ENCODE data around the gene PMS1. TPM values are rescaled to one million over a fixed set of nuclear protein-coding genes. Genes with fewer than 3 reads are reported as not detected.
A peak's percentile ranks its signal among the peaks of the same experiment; 100 is the strongest.

Gene PMS1
- total and polyA plus RNA-seq, 11 donors, result 6.2 to 16.7 (median 9.0) TPM

DNA sequence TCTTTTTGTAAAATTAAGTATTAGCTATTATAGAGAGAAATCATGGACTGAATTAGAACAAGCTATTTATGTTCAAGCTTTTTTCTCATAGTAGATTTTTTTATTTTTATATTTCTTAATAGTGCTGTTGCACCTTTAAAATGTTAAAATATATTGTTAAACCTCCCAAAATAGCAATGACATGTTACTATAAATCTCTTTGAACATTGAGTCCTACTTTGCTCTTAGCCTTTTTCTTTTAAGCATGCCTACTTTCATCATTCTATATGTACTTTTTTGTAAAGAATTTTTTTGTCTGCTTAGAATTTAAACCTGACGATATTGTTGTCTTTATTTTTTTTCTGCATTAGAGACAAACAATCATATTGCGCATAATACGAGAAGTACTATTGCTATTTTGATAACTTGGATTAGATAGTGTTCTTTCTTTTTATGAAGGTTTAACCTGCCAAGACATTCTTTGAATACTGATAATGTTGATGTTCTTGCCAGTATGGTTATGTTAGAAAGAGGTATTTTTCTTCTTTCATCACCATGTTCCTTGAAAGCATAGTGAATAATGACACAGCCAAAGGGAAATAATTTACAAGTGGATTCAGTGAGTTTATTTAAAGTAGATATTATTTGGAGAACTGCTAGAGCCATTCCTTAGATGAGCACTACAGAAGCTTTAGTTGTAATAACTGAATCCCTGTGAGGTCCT, 40.6 kb downstream of the PMS1 start:
- ATAC-seq (no peak), DNase-seq (no peak)
- 87 to 90% (median 88%) methylated on average over 3 of the region's 3 CpGs for WGBS, 4 donors
- intact Hi-C loops (cut with DNase I), result no loop called here
- Histone ChIP-seq H3K27ac (no peak overlapping the region), H3K9me3 (no peaks in the 10 kb centered on the region), H3K27me3 (no peaks in the 10 kb centered on the region), H3K4me3 (no peak overlapping the region), H3K36me3 (peaks cover 0 to 12% (median 3%) of the 10 kb centered on the region in 9 donors), H3K4me1 (no peaks in the 10 kb centered on the region)
- TF ChIP-seq POLR2A (IDR thresholded peaks at IDR 0.05), result no peak
- TF ChIP-seq, protein P1, sequence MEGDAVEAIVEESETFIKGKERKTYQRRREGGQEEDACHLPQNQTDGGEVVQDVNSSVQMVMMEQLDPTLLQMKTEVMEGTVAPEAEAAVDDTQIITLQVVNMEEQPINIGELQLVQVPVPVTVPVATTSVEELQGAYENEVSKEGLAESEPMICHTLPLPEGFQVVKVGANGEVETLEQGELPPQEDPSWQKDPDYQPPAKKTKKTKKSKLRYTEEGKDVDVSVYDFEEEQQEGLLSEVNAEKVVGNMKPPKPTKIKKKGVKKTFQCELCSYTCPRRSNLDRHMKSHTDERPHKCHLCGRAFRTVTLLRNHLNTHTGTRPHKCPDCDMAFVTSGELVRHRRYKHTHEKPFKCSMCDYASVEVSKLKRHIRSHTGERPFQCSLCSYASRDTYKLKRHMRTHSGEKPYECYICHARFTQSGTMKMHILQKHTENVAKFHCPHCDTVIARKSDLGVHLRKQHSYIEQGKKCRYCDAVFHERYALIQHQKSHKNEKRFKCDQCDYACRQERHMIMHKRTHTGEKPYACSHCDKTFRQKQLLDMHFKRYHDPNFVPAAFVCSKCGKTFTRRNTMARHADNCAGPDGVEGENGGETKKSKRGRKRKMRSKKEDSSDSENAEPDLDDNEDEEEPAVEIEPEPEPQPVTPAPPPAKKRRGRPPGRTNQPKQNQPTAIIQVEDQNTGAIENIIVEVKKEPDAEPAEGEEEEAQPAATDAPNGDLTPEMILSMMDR (IDR thresholded peaks at IDR 0.05), result no peak

- DNase-seq (no peak), ATAC-seq (no peak)
- WGBS, 4 donors, result 92 to 99% (median 98%) methylated on average over 5 of the region's 5 CpGs
- no peak overlapping the region for H3K4me3 ChIP-seq
- intact Hi-C loops (cut with DNase I), result no loop called here
- no peaks in the 10 kb centered on the region for H3K4me1 ChIP-seq
- H3K27me3 ChIP-seq, result no peaks in the 10 kb centered on the region
- TF ChIP-seq POLR2A (IDR thresholded peaks at IDR 0.05), result no peak
- TF ChIP-seq, protein P1 (IDR thresholded peaks at IDR 0.05), result no peak
- H3K36me3 ChIP-seq, result peaks cover 0 to 6% (median 0%) of the 10 kb centered on the region in 9 donors
- H3K27ac ChIP-seq, result no peak overlapping the region
- no peaks in the 10 kb centered on the region for H3K9me3 ChIP-seq
Measured at GRCh38 chr2:189826039-189826438, 41.8 kb downstream of the PMS1 start.

DNA sequence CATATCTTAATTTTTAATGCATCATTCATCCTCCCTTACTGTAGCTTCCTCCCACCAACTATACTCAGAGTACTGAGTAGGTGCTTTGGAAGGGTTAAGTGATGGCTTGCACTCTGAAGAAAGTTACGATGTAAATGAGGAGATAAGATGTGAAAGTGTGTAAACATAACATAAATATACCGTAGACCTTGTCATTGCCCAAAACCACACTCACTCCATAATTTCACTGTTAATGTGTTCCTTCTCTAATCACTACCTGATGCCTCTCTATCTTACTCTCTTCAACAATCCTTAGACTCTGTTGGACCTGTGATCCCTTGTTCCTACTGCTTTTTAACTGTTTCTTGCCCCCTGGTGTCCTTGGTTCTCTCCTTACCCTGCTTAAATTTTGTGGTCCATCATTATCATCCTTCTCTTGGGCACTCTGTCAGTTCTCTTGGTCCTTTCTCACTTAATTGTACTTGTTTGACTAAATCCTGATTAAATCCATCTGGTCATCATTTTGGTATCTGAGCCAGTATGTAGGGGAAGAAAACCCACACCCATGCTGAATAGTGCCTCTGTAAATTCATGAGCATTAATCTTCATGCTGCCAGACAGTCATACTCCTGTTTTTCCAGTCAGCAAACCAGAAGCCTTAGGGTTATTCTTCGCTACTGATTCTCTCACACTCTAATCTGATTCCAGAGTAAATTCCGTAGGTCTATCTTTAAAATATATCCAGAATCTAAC, 45.0 kb downstream of the PMS1 start:
- intact Hi-C loops (cut with DNase I), result no loop called here
- 84 to 92% (median 89%) methylated on average over 4 of the region's 4 CpGs for WGBS, 4 donors
- no peak overlapping the region for H3K4me3 ChIP-seq
- no peaks in the 10 kb centered on the region for H3K27me3 ChIP-seq
- no peaks in the 10 kb centered on the region for H3K9me3 ChIP-seq
- ATAC-seq, result no peak
- DNase-seq, result no peak
- TF ChIP-seq, protein P1 (IDR thresholded peaks at IDR 0.05), result no peak
- TF ChIP-seq POLR2A (IDR thresholded peaks at IDR 0.05), result no peak
- no peaks in the 10 kb centered on the region for H3K4me1 ChIP-seq
- H3K36me3 ChIP-seq, result peaks cover 0 to 7% (median 0%) of the 10 kb centered on the region in 9 donors
- H3K27ac ChIP-seq, result no peak overlapping the region

- TF ChIP-seq POLR2A (IDR thresholded peaks at IDR 0.05), result no peak
- TF ChIP-seq, protein P1 (IDR thresholded peaks at IDR 0.05), result no peak
- no peak overlapping the region for H3K27ac ChIP-seq
- no peaks in the 10 kb centered on the region for H3K27me3 ChIP-seq
- H3K9me3 ChIP-seq, result no peaks in the 10 kb centered on the region
- H3K4me3 ChIP-seq, result no peak overlapping the region
- peak in 2 of 4 donors; percentile 42 to 50 for ATAC-seq
- intact Hi-C loops (cut with DNase I), result no loop called here
- no peak for DNase-seq
- 38 to 68% (median 65%) methylated on average over 1 of the region's 1 CpG for WGBS, 4 donors
- H3K4me1 ChIP-seq, result no peaks in the 10 kb centered on the region
- H3K36me3 ChIP-seq, result peaks cover 0 to 7% (median 0%) of the 10 kb centered on the region in 9 donors
Measured at GRCh38 chr2:189830510-189830909, 46.3 kb downstream of the PMS1 start.

Data from heart left ventricle (tissue), 16 donors.